GM23248 (cell line): ENCODE results near the gene SEMA4G. TPM values are rescaled to one million over a fixed set of nuclear protein-coding genes. Genes with fewer than 3 reads are reported as not detected.

Experiments
- DNase-seq: peaks from one replicate; pipeline ENCODE4 v3.0.0-alpha.2; 2015
- H2AFZ ChIP-seq: fragments of 200-600 bp; sonication (generic); 2 replicates; pipeline ENCODE4 v1.6.1; 2016; ENCODE audit warnings: antibody characterized with exemption
- H3F3A ChIP-seq: fragments of 200-600 bp; sonication (generic); 2 replicates; pipeline ENCODE4 v1.6.1; 2016; ENCODE audit warnings: mild to moderate bottlenecking, antibody characterized with exemption, mixed run types; ENCODE audit not compliant: insufficient read depth
- H3K27ac ChIP-seq: fragments of 200-600 bp; sonication (generic); 2 replicates; pipeline ENCODE4 v1.5.1; 2016; ENCODE audit warnings: mild to moderate bottlenecking
- H3K27me3 ChIP-seq: fragments of 200-600 bp; sonication (generic); replicated peaks from 2 replicates; pipeline ENCODE4 v1.6.1; 2016; ENCODE audit warnings: mild to moderate bottlenecking; ENCODE audit not compliant: insufficient read depth
- H3K36me3 ChIP-seq: fragments of 200-600 bp; sonication (generic); 2 replicates; pipeline ENCODE4 v1.6.1; 2016; ENCODE audit warnings: low read depth, mild to moderate bottlenecking
- H3K4me1 ChIP-seq: fragments of 200-600 bp; sonication (generic); 2 replicates; pipeline ENCODE4 v1.6.1; 2016; ENCODE audit warnings: mild to moderate bottlenecking; ENCODE audit not compliant: insufficient read depth
- H3K4me2 ChIP-seq: fragments of 200-600 bp; sonication (generic); one replicate; pipeline ENCODE4 v1.6.1; 2016; ENCODE audit warnings: mild to moderate bottlenecking; ENCODE audit not compliant: unreplicated experiment
- H3K4me3 ChIP-seq: fragments of 200-600 bp; sonication (generic); 2 replicates; pipeline ENCODE4 v1.5.1; 2016; ENCODE audit warnings: mild to moderate bottlenecking
- H3K79me2 ChIP-seq: fragments of 200-600 bp; sonication (generic); 2 replicates; pipeline ENCODE4 v1.6.1; 2016; ENCODE audit warnings: mild to moderate bottlenecking; ENCODE audit not compliant: insufficient read depth
- H3K9ac ChIP-seq: fragments of 200-600 bp; sonication (generic); 2 replicates; pipeline ENCODE4 v1.6.1; 2016; ENCODE audit warnings: mild to moderate bottlenecking
- H3K9me2 ChIP-seq: fragments of 200-600 bp; sonication (generic); 2 replicates; pipeline ENCODE4 v1.6.1; 2016; ENCODE audit warnings: mixed run types, mild to moderate bottlenecking, moderate library complexity; ENCODE audit not compliant: insufficient read depth
- H3K9me3 ChIP-seq: fragments of 200-600 bp; sonication (generic); one replicate; pipeline ENCODE4 v1.6.1; 2017; ENCODE audit warnings: low read depth
- H4K20me1 ChIP-seq: fragments of 200-600 bp; sonication (generic); 2 replicates; pipeline ENCODE4 v1.6.0; 2016; ENCODE audit not compliant: insufficient read depth
- EZH2 ChIP-seq: fragments of 200-600 bp; sonication (generic); IDR thresholded peaks from 2 replicates; pipeline ENCODE4 v1.6.1; 2018; ENCODE audit warnings: antibody characterized with exemption, mild to moderate bottlenecking; ENCODE audit not compliant: insufficient read depth, poor library complexity, severe bottlenecking
- EZH2phosphoT487 ChIP-seq: fragments of 200-600 bp; sonication (generic); IDR thresholded peaks from 2 replicates; pipeline ENCODE4 v1.6.1; 2018; ENCODE audit warnings: antibody characterized with exemption, moderate library complexity, mild to moderate bottlenecking, low read depth; ENCODE audit not compliant: insufficient read depth
- WGBS, 2 experiments: methylation state at CpG; one replicate each; pipeline ENCODE4 v1.1.6; 2015 to 2017; ENCODE audit warnings: low lambda C conversion rate in 2 of 2, low coverage in 1 of 2; ENCODE audit errors: missing lambda C conversion rate in 2 of 2; 5-methylcytosine and 5-hydroxymethylcytosine counted together
- in situ Hi-C: fragments of 300-500 bp; cut with MboI; formaldehyde crosslinking; loops from 2 replicates; pipeline ENCODE4 v1.15.0; 2020
- polyA plus RNA-seq: library from polyadenylated mRNA; unstranded; fragments of >200 nt; fragmentation: Nextera tagmentation; extraction: Ambion mirVana; gene quantifications from 2 replicates; pipeline ENCODE4 v1.2.1, GENCODE V29; 2016
- total RNA-seq: library from RNA; depleted of rRNA; stranded (reverse); fragments of >200 nt; shearing (Covaris generic); gene quantifications from 2 replicates; pipeline ENCODE4 v1.2.3, GENCODE V29; 2014

Gene SEMA4G
- total and polyA plus RNA-seq, 2 experiments from 2014 or later = 0.11 to 1.1 TPM

- TF ChIP-seq EZH2phosphoT487 (no peak), EZH2 (no peak)
- H3K4me1 ChIP-seq = no peaks in the 10 kb centered on the region
- H3K9me2 ChIP-seq = no peaks in the 10 kb centered on the region
- no peak overlapping the region for H3K27ac ChIP-seq
- H3K9ac ChIP-seq = no peak overlapping the region
- no peak for DNase-seq
- H3K9me3 ChIP-seq = no peaks in the 10 kb centered on the region
- H3K4me3 ChIP-seq = no peak overlapping the region
- no peaks in the 10 kb centered on the region for H3F3A ChIP-seq
- in situ Hi-C loops = no loop called here
- no peak overlapping the region for H3K4me2 ChIP-seq
- H4K20me1 ChIP-seq = no peaks in the 10 kb centered on the region
- H3K27me3 ChIP-seq = no peaks in the 10 kb centered on the region
- no peak overlapping the region for H2AFZ ChIP-seq
- 78 to 87% methylated on average over 2 of the region's 2 CpGs for WGBS, 2 experiments
- H3K36me3 ChIP-seq = no peaks in the 10 kb centered on the region
- peaks cover 2% of the 10 kb centered on the region; the same call in 1 of the 2 replicates for H3K79me2 ChIP-seq
These were observed 11.0 kb downstream of the SEMA4G start for GRCh38 chr10:100980311-100980710.

DNA sequence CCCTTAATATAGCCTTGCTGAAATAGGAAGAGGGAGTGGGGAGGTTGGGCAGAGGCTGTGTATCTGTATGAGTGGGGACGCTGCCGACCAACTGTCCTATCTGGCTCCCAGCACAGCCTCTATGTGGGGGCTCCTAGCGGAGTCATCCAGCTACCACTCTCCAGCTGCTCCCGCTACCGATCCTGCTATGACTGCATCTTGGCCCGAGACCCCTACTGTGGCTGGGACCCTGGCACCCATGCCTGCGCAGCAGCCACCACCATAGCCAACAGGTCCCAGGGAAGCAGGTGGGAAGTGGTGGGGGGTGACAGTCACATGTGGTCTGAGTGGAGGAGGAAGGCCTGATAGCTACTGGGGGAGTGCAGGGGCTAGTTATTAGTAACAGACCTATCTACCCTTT is 11.4 kb downstream of the SEMA4G start:
- Histone ChIP-seq H3K36me3 (no peaks in the 10 kb centered on the region), H2AFZ (no peak overlapping the region), H3F3A (no peaks in the 10 kb centered on the region), H3K9me2 (no peaks in the 10 kb centered on the region), H3K27ac (no peak overlapping the region), H3K9ac (no peak overlapping the region), H3K4me3 (no peak overlapping the region), H3K9me3 (no peaks in the 10 kb centered on the region), H3K4me1 (0 out of 2 replicates have a peak, but pooled peaks cover 3% of the 10 kb centered on the region), H3K4me2 (no peak overlapping the region), H3K79me2 (peaks cover 6% of the 10 kb centered on the region), H4K20me1 (no peaks in the 10 kb centered on the region), H3K27me3 (no peaks in the 10 kb centered on the region)
- DNase-seq = no peak
- TF ChIP-seq EZH2phosphoT487 = no peak
- no peak for TF ChIP-seq EZH2
- in situ Hi-C loops = no loop called here
- WGBS, 2 experiments = 90% methylated on average over 7 of the region's 7 CpGs

GRCh38 chr10:100981178-100981772 is 12.0 kb downstream of the SEMA4G start:
- Histone ChIP-seq H3K27me3 (no peaks in the 10 kb centered on the region), H3K79me2 (peaks cover 12% of the 10 kb centered on the region), H3K4me2 (no peak overlapping the region), H3K4me3 (no peak overlapping the region), H3K4me1 (peaks cover 7% of the 10 kb centered on the region; the same call in 1 of the 2 replicates), H3K9me2 (no peaks in the 10 kb centered on the region), H3K9ac (no peak overlapping the region), H2AFZ (no peak overlapping the region), H3F3A (no peaks in the 10 kb centered on the region), H3K9me3 (no peaks in the 10 kb centered on the region), H4K20me1 (no peaks in the 10 kb centered on the region), H3K36me3 (no peaks in the 10 kb centered on the region), H3K27ac (no peak overlapping the region)
- in situ Hi-C loops = no loop called here
- 86 to 91% methylated on average over 5 of the region's 5 CpGs for WGBS, 2 experiments
- no peak for TF ChIP-seq EZH2phosphoT487
- no peak for TF ChIP-seq EZH2
- DNase-seq = no peak

DNA sequence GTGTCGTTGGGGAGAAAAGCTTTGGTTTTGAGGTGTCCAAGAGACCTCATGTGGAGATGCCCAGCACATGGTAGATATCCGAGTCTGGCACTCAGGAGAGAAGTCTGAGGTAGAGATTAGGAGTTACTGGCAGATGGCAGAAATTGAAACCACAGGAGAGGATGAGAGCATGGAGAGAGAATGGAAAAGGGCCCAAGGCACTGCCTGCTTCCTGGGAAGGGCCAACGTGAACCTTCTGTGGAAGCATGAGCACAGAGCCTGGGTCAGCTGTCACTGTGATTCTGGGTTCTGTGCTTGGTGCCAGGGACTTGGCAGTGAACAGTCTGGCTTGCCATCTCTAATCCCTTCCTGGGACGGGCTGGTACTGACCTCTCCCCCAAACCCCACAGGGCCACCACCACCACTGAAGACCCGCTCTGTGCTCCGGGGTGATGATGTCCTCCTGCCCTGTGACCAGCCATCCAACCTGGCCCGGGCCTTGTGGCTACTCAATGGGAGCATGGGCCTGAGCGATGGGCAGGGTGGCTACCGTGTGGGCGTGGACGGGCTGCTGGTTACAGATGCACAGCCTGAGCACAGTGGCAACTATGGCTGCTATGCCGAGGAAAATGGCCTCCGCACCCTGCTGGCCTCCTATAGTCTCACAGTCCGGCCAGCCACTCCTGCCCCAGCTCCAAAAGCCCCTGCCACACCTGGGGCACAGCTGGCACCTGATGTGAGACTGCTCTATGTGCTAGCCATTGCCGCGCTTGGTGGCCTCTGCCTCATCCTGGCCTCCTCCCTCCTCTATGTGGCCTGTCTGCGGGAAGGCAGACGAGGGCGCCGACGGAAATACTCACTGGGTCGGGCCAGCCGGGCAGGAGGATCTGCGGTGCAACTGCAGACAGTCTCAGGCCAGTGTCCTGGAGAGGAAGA is 13.9 kb downstream of the SEMA4G start:
- Histone ChIP-seq H3K27me3 (no peaks in the 10 kb centered on the region), H3K9me3 (no peaks in the 10 kb centered on the region), H3K4me3 (no peak overlapping the region), H3K27ac (no peak overlapping the region), H3K9me2 (no peaks in the 10 kb centered on the region), H3K36me3 (no peaks in the 10 kb centered on the region), H4K20me1 (no peaks in the 10 kb centered on the region), H3K9ac (no peak overlapping the region), H2AFZ (no peak overlapping the region), H3F3A (no peaks in the 10 kb centered on the region), H3K4me1 (peaks cover 12% of the 10 kb centered on the region; the same call in 1 of the 2 replicates), H3K4me2 (no peak overlapping the region), H3K79me2 (peaks cover 30% of the 10 kb centered on the region)
- WGBS, 2 experiments = 87 to 88% methylated on average over 24 of the region's 24 CpGs
- no peak for DNase-seq
- in situ Hi-C loops = no loop called here
- TF ChIP-seq EZH2 = no peak
- no peak for TF ChIP-seq EZH2phosphoT487
